HG02759 (cell line): ENCODE results near the gene RNF152.

Experiments
- ATAC-seq: cut with Tn5 transposase; IDR thresholded peaks from one replicate; pipeline ENCODE4 v1.9.1; 2021; ENCODE audit warnings: mild to moderate bottlenecking, moderate library complexity; ENCODE audit not compliant: unreplicated experiment

Gene RNF152

GRCh38 chr18:61894751-61895524 is 2.1 kb upstream of the RNF152 start:
- ATAC-seq = no peak

- ATAC-seq = peak; percentile 86
Measured at GRCh38 chr18:61893971-61894750, 1.4 kb upstream of the RNF152 start.

GRCh38 chr18:61893309-61893970 is 633 bp upstream of the RNF152 start:
- peak; percentile 24 for ATAC-seq

GRCh38 chr18:61891894-61892293 is 913 bp downstream of the RNF152 start:
- no peak for ATAC-seq

- no peak for ATAC-seq
Measured at GRCh38 chr18:61891271-61891670, 1.5 kb downstream of the RNF152 start.

GRCh38 chr18:61890344-61890743 is 2.5 kb downstream of the RNF152 start:
- ATAC-seq = no peak

GRCh38 chr18:61889541-61889940 is 3.3 kb downstream of the RNF152 start:
- no peak for ATAC-seq

- no peak for ATAC-seq
Measured at GRCh38 chr18:61888622-61889021, 4.2 kb downstream of the RNF152 start.

- ATAC-seq = no peak
Measured at GRCh38 chr18:61887838-61888237, 5.0 kb downstream of the RNF152 start.

- no peak for ATAC-seq
Measured at GRCh38 chr18:61883547-61883946, 9.3 kb downstream of the RNF152 start.

GRCh38 chr18:61882296-61883004 is 10.4 kb downstream of the RNF152 start:
- ATAC-seq = no peak

GRCh38 chr18:61876899-61877298 is 15.9 kb downstream of the RNF152 start:
- no peak for ATAC-seq

GRCh38 chr18:61870151-61870550 is 22.7 kb downstream of the RNF152 start:
- no peak for ATAC-seq

- ATAC-seq = no peak
Measured at GRCh38 chr18:61869636-61870035, 23.2 kb downstream of the RNF152 start.

GRCh38 chr18:61865466-61866175 is 27.2 kb downstream of the RNF152 start:
- ATAC-seq = no peak

- no peak for ATAC-seq
Measured at GRCh38 chr18:61861372-61861771, 31.4 kb downstream of the RNF152 start.

- ATAC-seq = no peak
Measured at GRCh38 chr18:61860302-61860701, 32.5 kb downstream of the RNF152 start.

GRCh38 chr18:61859113-61859512 is 33.7 kb downstream of the RNF152 start:
- ATAC-seq = no peak

- no peak for ATAC-seq
Measured at GRCh38 chr18:61856678-61857077, 36.1 kb downstream of the RNF152 start.
